EL (cell line): ENCODE results near the gene PAMR1.
A peak's percentile ranks its signal among the peaks of the same experiment; 100 is the strongest.
"Not testable (repeated sequence)": the region's sequence is repeated elsewhere in the genome, so short reads cannot be mapped to it uniquely, and the experiment has no call there.

Experiments
- DNase-seq: peaks from one replicate; pipeline ENCODE4 v3.0.0-alpha.2; 2016

Gene PAMR1

DNA sequence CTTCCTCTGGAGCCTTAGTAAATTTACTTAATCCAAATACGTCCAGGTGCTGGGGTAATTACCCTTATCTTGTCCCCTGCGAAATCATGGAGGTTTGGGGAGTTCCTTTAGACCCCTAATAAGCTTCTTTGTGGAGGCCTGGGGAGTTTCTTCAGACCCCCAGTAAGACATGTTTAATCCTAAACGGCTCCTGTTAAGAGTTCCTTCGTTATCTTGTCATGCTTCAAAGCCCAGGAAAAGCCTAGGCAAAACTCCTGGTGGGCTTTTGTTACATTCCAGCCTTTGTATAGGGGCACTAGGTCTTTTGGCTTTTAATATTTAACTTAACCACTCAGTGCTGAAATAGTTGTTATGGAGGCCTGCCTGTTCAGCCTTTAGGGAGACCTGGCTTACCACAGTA, 18.1 kb upstream of the PAMR1 start:
- no peak for DNase-seq

DNA sequence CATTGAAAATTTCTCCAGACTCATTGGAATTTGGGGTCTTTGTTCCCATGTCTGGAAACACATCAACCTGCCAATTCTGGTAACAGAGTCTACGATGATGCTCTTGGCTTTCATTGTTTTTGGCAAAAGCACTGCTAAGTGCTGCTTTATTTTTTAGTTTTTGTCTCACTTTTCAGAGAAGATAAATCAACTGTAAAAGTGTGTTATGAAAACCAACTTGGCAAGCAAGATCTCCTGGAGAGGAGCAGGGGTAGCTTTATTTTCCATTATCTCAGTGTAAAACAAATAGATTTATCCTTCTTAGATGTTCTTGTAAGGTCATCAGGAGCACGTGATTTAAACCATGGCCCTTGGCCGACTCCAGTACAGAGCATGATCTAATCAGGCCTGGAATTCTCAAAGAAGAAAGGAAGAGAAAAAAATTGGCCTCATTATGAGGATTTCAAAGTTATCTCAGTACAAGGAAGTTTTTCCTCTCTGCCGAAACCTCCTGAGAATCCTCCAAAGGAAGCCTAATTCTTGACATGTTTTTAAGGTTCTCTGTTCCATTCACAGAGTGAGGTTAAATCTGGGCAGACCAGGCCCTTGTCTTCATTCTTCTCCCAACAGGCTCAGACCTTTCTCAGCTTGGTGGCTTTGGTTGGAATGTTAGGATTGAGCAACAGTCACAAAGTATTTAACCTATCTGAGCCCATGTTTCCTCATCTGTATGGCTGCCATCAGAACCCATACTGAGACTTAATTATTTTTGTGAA, 16.4 kb upstream of the PAMR1 start:
- DNase-seq: peak; percentile 83

DNA sequence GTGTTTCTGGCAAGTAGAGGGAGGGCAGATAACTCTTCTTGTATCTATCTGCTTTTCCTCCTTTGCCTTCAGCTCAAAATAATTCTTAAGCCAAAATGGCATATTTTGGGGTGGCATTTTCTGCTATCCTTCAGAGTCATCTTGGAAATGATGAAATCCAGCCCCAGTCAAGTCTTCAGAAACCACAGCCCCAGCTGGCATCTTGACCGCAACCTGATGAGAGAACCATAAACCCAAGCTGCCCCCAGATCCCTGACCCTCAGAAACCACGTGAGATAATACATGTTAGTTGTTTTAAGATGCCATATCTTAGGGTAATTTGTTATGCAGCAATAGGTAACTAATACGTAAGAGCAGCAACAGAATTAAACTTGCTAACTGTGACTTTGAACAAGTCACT, 15.1 kb upstream of the PAMR1 start:
- peak; percentile 39 for DNase-seq

DNA sequence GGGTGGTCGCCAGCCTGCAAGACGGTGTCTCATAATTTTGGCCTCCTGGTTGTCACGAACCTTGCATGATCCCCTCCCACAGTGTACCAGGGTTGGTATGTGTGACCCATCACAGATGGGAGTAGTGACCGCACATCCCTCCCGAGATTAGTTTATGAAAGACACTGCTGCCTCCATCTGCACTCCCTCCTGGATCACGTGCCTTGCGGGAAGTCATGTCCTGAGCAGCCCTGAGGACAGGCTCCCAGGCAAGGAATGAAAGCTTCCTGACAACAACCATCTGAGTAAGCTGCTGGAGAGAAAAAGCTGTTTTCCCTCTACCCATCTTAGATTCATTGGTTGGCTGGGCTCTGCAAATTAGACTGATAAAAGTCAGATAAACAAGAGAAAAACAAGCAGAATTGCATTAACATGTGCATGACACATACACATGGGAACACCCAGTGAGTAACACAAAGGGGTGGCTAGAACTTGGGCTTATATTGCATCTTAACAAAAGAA, 14.4 kb upstream of the PAMR1 start:
- DNase-seq: peak; percentile 79

DNA sequence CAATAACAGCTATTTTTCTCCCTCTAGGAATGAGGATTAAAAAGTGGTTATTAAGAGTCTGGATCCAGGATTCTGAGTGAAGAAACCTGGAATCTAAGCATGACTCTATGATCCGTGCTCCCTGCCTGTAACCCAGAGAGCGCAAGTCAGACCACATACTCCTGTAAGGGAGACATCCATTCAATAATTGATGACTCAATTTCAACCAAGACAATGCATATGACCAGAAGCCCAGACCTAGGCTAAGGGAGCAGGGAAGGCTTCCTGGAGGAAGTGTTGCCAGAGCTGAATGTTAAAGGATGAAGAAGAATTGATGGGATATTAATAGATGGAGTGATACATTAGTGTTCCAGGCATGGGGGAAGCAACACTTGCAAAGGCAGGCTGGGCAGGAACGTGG, 13.8 kb upstream of the PAMR1 start:
- DNase-seq: no peak

DNA sequence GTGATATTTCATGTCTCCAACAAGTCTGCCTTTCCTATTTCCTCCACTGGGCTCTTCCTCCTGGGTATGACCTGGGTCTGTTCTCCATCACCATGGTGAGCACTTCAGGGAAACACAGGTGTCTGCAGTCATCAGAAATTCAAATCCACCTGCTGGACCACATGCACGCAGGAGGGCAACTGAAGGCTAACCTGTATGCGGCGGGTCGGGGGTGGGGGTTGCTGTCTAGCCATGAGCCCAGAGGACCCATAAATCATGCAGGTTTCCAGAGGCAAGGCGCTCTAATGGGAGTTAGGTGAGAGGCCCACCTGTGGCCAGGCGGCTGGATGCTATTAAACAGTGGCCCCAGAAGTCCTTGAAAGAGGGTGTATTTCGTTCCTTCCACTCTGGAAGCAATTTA, 11.1 kb upstream of the PAMR1 start:
- no peak for DNase-seq

DNA sequence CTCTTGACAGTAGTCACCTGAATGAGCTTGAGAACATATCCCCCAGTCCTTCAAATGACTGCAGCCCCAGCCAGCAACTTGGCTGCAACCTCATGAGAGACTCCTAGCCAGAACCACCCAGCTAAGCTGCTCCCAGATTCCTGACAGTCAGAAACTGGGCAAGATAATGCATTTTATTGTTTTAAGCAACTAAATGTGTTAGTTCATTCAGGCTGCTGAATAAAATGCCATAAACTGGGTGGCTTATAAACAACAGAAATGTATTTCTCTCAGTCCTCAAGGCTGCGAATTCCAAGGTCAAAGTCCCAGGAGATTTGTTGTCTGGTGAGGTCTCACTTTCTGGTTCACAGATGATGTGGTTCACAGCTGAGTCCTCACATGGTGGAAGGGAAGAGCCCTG, 5.8 kb upstream of the PAMR1 start:
- DNase-seq: no peak

DNA sequence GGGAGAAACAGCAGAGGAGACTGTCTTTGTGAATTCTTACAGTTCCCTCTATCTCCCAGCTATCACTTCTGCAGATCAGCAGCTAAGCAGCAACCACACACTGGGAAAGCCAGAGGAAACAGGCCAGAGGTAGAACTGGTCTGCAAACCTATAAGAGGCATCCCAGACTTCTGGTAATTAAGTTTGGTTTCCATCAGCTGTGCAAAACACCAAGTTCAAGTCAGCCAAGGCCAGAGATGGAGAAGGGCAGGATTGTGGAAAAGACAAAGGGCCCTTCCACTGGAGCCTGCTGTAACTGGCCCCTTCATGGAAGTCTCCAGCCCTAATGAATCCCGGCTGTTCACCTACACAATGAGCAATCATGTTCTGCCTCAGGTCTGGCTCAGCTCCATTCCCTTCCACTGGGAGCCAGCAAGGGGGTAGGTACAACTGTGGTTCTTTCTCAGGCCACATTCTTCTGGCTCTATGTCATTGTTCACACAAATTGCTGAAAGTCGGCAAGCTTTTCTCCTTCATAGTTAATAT, 4.6 kb upstream of the PAMR1 start:
- peak; percentile 95 for DNase-seq

DNA sequence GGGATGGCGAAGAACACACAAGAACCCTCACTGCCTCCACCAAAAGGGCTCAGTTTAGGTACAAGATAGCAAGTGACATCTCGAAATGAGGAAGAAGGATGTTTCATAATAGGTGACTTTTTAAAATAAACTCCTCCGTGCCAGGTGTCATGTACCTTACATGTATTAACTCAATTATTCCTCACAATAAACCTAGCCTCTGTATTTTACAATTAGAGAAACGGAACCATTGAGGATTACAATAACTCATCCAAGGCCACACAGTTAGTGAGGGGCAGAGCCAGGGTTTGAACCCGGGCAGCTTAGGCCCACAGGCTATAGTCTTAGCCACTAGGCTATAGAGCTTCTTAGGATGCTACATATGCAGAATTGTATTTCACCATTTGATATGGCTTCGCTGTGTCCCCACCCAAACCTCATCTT, 965 bp upstream of the PAMR1 start:
- peak; percentile 56 for DNase-seq

DNA sequence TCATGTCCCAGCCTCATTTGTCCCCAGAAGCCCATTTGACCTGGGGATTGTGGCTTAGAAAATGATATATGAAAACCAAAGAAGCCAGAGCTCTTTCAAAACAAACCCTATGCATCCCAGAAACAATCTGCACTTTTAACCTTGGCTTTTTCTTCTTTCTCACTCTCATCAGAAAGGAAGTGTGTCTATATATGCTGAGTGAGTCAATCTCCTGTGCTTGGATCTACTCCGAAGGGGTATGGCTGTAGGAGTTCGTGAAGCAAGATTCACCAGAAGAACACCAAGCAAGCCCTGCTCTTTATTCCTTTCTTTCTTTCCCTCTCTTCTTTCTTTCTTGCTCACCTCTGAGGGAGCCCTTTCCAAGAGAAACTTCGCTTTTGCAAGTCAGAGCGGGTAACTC, 636 bp downstream of the PAMR1 start:
- peak; percentile 48 for DNase-seq

DNA sequence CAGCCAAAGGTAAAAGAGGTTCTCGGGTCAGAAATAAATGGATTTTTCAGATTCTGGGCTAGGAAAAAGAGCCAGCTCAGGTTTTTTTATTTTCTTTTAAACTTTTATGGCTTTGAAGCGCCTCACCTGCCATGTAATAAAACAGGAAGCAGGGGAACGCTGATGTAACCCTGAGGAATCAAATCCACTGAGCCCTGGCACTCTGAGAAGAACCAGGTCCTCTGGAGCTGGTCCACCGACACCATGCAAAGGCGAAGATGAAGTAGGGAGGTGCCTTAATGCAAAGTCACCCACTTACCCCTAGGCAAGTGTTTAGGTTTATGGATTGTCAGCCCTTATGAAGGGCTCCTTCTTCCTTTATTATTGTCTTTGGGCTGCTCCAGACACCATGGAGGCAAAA, 1.6 kb downstream of the PAMR1 start:
- DNase-seq: no peak

DNA sequence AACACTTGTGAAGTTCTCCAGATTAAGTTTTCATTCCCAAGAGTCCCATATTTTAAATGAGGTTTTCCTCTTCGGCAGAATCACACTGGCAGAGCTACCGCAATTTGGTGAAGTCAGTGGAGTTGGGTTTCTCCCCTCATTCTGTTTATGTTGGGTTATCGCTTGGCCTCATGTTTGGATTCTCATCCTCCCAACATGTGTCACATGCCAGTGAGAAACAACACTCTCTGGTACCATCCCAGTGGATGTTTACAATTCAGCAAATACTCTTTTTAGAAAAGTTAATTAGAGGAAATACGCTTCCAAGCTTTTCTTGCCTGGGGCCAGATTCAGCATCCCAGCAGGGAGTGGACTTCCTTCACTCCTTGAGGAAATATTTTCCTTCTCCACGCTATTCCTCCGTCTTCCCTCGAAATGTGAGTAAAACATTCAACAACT, 2.1 kb downstream of the PAMR1 start:
- peak; percentile 79 for DNase-seq

DNA sequence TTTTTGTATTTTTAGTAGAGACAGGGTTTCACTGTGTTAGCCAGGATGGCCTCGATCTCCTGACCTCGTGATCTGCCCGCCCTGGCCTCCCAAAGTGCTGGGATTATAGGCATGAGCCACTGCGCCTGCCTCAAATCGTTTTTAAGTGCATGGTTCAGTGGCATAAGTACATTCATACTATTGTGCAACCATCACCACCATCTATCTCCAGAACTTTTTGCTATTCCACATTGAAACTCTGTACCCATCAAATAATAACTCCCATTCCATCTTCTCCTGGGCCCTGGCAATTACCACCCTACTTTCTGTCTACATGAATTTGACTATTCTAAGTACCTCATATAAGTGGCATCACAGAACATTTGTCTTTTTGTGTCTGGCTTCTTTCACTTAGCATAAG, 3.3 kb downstream of the PAMR1 start:
- DNase-seq: not testable (repeated sequence)

DNA sequence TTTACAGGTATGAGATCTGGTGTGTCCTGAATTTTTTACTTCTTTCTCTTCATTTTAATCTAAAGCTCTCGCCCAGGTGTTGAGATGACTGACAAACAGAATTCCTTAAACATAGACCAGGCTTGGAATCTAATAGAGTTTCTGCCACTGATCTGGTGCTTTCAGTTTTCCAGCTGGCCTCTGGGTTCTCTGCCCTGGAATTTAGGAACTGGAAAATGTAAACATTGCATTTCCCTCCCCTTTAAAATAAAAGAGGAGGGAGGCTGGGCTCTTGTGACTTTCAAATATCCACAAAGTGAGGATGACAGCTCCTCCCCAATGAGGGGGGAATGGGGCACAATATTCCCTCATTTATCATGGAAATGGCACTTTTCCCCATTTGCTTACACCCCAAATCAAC, 5.0 kb downstream of the PAMR1 start:
- no peak for DNase-seq

DNA sequence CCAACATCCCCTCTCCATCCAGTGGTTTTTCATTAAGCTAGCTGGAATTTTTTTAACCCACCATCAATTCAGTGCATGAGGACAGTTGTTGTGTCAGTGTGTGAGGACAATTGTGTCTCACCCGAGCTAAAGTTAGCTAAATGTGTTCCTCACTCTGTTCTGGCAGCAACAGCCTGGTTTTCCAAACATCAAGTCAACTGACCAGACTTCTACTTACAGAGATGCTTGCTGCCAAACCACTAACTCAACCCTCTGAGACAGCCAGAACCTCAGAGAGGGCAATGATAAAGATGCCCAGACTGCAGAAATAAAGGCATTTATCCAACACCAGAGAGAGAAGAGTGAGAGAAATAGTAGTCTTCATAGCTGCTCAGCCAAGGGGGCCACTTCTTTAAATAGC, 6.7 kb downstream of the PAMR1 start:
- DNase-seq: no peak

DNA sequence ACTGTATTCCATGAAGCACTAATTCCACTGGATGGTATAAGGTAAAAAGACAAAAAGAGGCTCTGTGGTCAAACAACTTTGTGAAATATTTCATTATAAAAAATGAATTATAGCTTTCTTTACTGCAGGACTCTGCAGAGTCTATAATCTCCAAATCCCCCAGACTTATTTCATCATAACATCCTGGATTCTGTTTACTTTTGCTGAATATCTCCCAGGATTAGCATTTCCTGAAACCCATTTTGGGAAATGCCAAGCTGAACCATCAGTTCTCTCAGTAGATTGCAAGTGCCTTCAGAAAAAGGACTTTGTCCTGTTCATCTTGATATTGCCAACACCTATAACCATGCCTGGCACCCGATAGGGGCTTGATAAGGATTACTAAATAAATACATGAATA, 7.9 kb downstream of the PAMR1 start:
- no peak for DNase-seq

DNA sequence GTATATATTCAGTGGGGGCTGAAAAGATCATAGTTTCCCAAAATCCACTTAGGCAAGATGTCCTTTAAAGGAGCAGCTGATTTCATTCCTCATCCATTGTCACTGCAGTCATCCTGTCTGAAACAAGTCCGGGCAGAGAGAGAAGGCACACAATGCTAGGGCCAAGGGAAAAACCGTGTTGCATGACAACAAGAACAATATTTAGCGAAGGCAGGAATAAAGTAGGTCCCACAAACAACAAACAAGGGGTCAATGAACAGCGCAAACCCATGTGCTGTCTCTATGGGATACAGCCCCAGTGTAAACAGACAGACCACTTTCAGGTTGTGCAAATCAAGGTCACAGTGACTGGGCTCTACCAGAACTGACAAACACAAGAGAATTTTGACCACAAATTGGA, 9.0 kb downstream of the PAMR1 start:
- no peak for DNase-seq

DNA sequence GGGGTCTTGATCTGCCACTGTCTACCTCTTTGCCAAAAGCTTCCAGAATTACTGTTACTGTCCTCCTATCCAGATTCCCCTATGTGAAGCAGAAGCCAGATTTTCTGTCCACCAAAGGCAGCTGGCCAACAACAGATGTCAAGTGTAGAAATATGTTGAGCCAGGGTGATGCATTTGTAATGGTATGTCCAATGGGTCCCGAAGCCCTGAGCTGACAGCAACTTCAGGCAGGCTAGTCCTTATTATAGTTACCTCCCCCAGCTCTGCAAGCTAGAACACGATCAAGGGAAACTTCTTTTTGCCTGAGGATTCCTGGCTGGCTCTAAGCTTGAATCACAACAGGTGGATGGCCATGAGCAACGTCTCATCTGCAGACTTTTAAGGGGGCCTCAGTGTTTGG, 10.2 kb downstream of the PAMR1 start:
- peak; percentile 87 for DNase-seq

DNA sequence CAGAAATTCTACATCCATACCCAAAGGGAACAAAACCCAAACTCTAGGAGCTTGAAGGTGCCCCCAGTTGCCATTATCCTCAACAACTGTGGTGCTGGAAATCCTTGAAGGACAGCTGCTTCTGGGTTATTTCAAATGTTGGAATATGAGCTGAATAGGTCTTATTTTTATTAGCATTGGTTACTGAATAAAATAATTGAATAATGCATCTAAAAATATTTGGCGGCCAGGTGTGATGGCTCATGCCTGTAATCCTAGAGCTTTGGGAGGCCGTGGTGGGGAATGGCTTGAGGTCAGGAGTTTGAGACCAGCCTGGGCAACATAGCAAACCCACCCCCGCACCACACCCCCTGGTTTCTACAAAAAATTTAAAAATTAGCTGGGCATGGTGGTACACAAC, 10.9 kb downstream of the PAMR1 start:
- no peak for DNase-seq

DNA sequence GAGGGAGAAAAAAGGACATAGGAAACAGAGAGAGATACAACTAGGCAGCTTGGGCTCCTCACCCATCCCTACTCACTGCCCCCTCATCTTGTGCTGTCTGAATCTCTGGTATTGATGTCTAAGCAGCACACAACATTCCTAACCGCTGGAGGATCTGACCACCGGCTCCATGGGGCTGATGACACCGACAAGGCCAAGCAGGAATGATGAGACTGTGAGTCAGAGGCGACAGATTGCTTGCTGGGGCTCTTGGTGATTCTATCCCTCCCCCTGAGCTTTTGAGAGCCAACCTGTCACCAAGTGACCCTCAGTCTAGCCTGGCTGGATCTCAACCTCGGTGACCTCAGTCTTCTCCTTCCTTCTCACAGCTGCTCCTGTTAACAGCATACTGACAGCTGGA, 13.8 kb downstream of the PAMR1 start:
- DNase-seq: peak; percentile 93

DNA sequence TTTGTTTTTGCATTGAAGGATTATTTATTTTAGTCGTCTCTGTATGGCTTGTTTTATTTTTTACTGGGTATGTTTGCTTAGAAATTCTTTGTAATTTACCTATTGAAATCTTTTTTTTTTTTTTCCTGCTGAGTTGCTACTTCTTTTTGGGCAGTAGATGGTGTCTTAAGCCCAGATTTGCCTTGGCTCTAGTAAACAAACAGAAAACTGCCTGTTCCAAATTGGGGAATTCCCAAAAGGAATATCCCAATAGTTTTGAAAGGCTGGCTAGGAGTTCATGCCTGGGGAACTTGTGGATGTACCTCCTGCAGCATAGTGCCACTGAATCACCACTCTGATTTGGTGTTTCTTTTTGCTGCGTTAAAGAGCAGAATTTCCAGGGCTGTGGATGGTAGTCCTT, 17.7 kb downstream of the PAMR1 start:
- DNase-seq: no peak

DNA sequence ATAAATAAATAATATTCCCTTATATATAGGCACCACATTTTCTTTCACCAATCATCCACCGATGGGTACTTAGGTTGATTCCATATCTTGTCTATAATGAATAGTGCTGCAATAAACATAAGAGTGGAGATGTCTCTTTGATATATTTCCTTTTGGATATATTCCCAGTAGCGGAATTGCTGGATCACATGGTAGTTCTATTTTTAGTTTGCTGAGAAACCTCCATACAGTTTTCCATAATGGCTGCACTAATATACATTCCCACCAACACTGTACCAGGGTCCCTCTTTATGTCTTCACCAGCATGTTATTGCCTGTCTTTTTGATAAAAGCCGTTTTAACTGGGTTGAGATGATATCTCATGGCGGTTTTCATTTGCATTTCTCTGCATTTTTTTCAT, 23.6 kb downstream of the PAMR1 start:
- no peak for DNase-seq

DNA sequence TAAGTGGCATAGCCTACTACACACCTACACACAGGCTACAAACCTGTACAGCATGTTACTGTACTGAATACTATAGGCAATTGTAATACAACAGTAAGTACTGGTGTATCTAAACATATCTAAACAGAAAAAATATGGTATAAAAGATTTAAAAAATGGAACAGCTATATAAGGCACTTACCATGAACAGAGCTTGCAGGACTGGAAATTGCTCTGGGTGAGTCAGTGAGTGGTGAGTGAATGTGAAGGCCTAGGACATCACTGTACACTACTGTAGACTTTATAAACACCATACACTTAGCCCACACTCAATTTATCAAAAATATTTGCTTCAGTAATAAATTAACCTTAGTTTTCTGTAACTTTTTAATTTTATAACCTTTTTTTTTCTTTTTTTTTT, 24.7 kb downstream of the PAMR1 start:
- DNase-seq: no peak

DNA sequence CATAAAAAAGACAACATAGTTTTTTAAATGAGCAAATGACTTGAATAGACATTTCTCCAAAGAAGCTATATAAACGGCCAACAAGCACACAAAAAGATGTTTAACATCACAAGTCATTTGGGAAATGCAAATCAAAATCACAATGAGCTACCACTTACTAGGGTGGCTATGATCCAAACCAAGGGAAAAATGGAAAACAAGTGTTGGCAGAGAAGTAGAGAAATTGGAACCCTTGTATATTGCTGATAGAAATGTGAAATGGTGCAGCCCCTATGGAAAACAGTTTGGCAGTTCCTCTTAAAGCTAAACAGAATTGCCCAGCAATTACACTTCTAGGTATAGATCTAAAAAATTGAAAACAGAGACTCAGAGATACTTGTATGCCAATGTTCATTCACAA, 29.0 kb downstream of the PAMR1 start:
- DNase-seq: no peak

DNA sequence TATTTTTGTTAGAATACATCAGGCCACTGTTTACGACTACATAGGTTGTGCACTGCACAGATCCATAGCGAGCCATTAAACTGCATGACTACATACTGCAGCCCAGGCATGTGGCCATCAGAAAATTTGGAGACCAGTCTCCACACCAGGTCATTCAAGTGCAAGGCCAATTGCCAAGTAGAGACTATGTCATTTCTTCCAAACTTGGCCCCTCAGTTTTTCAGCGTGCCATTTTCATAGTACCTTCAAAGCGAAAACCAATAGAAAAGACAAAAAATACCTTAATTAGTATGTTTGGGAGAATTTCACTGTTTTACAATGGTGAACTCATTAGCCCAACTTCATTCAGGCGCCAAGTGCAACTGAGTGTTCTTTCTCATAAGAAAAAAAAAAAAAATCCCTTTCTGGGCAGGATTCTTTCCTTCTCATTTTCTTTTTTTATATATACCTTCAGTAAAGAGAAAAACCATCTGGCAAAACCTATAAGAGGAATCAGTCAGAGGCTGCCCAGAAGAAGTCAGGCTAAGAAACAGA, 30.4 kb downstream of the PAMR1 start:
- DNase-seq: no peak
